Measurements from ENCODE around the gene AADACL4.

DNA sequence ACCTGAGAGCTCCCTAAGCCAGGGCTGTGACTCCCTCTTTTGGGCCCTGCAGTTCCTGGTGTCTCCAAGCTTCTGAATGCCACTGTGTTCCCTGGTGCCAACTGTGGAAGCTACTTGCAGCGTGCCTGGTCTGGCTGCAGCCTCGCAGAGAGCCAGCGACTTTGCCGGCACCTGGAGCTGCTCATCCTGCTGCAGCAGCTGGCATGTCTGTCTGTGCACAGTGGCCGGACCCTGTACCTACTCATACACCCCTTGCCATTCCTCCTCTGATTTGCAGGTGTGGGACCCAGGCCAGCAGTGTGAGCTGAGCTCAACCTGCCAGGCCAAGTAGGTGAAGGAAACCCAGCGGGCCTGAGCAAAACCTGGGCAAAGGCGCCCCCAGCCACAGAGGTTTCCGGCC, 12.3 kb upstream of the AADACL4 start:
- no peak for TF ChIP-seq CTCF (IDR thresholded peaks at IDR 0.05; ENCODE audit: low read depth, low read length, poor library complexity, severe bottlenecking)
- no peak for TF ChIP-seq EZH2phosphoT487 (IDR thresholded peaks at IDR 0.05; ENCODE audit: borderline replicate concordance, low read length)
